Dedifferentiated amniotic fluid mesenchymal stem cell (primary cell): ENCODE data around the gene NCAM1.

Experiments used
- DNase-seq: peaks from one replicate; pipeline ENCODE4 v3.0.0-alpha.2; 2016; ENCODE audit errors: extremely low spot score

NCAM1 gene

GRCh38 chr11:113168354-113169342 lies 207.4 kb downstream of the NCAM1 start:
- DNase-seq: no peak

DNA sequence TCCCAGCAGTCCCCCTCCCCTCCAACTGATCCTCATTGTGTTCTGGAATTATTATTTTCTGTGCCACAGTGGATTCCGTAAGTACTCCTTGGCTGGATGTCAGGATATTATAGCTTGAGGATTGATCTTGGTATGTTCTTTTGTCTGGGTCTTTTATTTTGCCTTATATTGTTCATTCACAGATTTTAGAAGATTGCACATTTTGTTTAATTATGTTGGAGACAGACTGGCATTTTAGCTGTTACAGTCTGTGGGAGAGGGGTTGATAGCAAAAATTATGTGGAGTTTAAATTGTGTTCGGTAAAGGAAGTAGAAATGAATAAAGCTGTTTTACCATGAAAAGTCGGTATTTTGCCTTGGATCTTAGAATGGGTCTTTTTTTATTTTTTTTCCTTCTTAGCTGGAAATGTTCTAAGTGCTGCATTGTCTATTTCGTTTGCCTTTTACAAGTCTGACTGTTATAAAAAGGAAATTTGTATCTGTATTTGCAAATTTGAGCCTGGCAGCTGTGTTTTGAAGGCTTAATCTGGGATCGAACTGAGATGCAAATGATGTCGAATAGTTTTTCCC lies 211.2 kb downstream of the NCAM1 start:
- DNase-seq: no peak

DNA sequence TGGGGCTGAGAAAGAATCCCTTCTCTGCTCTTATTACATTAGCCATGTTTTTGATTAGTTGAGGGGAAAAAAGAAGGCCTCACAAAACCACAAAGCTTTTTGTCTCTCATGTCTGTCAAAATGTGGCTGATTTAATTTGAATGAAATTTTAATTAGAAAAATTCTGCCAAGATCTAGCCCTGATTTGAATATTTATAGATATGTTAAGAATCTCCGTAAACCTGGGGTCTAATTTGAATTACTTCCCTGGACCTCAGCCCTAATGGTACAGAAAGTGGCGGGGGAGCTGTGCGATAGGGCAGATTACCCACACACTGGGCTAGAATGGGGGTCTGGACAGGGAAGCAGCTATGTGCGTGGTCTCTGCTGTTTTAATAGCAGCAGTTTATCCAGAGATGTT lies 211.9 kb downstream of the NCAM1 start:
- no peak for DNase-seq

- DNase-seq: no peak
Observed at GRCh38 chr11:113174882-113175281, 213.7 kb downstream of the NCAM1 start.

GRCh38 chr11:113176599-113177360 lies 215.6 kb downstream of the NCAM1 start:
- peak; percentile 81 for DNase-seq

DNA sequence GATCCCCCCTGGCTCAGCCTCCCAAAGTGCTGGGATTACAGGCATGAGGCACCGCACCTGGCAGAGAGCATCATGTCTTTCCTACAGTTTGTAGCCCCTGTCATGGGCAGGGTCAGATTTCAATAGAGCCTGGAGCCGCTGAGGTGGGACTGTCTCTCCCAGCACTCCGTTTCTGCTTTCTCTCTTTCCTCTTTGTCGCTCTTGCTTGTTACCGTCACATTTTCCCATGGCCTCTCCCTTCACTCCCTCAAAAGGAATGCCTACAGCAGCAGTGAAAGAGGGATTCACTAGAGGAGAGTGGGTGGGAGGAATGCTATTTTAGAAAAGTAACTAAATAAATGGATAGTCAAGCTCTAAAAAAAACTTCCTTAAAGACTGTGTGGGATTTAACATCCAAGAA lies 216.5 kb downstream of the NCAM1 start:
- no peak for DNase-seq

- no peak for DNase-seq
Observed at GRCh38 chr11:113178381-113179070, 217.3 kb downstream of the NCAM1 start.

- no peak for DNase-seq
Observed at GRCh38 chr11:113179181-113179704, 218.0 kb downstream of the NCAM1 start.

GRCh38 chr11:113181094-113181493 lies 219.9 kb downstream of the NCAM1 start:
- no peak for DNase-seq

DNA sequence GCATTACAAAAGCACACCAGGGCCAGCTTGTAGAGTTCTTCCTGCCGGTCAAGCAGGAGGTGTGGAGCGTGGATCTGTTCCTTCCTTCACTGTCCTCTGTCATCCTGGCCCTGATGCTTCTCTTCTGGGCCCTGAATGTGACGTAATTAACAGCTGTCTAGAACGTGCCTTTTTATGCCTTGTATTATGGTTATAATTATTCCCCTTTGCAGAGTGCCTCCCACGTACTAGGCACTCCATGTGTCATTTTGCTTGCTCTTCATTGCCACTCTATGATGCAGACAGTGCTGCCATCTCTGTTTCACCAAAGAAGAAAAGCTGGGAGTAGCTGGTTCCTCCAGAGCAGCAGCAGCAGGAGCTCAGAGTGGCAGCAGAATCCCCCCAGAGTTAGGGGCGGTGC lies 221.1 kb downstream of the NCAM1 start:
- no peak for DNase-seq

GRCh38 chr11:113184498-113184897 lies 223.3 kb downstream of the NCAM1 start:
- peak; percentile 68 for DNase-seq

DNA sequence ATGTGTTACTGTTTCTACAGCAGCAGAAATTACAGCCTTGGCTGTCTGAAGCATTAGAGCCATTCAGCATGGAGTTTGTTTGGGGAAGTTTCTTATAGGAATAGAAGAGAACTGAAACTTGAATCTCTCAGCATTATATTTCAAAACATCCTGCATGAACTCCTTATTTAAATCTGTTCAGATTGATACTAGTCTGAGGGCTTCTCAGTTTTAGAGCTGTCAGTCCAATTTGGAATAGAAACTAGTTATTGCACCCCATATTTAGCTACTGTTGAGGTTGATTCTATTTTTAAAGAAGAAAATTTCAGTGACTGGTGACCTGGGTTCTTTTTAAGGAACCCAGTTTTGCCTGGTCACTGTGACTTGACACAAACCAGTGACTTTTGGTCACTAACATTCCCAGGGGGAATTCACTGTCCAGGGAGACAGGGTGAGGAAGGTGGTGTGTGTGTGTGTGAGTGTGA lies 227.2 kb downstream of the NCAM1 start:
- DNase-seq: no peak

- peak; percentile 87 for DNase-seq
Observed at GRCh38 chr11:113189909-113190667, 228.9 kb downstream of the NCAM1 start.

GRCh38 chr11:113192121-113192925 lies 231.1 kb downstream of the NCAM1 start:
- DNase-seq: no peak

GRCh38 chr11:113193016-113193415 lies 231.8 kb downstream of the NCAM1 start:
- no peak for DNase-seq

- DNase-seq: no peak
Observed at GRCh38 chr11:113193946-113194345, 232.7 kb downstream of the NCAM1 start.

DNA sequence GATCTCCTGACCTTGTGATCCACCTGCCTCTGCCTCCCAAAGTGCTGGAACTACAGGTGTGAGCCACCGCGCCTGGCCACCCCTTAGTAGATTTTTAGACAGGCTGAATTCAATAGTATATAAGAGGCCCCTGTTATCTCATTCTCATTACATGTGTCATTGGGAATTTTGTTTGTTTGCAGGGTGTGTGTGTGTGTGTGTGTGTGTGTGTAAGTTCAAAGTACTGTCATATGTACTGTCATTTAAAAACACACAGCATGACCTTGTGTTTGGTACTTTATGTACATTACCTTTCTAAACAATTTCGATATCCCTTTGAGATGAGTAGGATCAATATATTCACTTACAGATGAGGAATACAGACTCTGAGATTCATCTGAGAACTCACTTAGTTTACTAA lies 234.5 kb downstream of the NCAM1 start:
- DNase-seq: no peak

- DNase-seq: no peak
Observed at GRCh38 chr11:113197446-113197845, 236.2 kb downstream of the NCAM1 start.

DNA sequence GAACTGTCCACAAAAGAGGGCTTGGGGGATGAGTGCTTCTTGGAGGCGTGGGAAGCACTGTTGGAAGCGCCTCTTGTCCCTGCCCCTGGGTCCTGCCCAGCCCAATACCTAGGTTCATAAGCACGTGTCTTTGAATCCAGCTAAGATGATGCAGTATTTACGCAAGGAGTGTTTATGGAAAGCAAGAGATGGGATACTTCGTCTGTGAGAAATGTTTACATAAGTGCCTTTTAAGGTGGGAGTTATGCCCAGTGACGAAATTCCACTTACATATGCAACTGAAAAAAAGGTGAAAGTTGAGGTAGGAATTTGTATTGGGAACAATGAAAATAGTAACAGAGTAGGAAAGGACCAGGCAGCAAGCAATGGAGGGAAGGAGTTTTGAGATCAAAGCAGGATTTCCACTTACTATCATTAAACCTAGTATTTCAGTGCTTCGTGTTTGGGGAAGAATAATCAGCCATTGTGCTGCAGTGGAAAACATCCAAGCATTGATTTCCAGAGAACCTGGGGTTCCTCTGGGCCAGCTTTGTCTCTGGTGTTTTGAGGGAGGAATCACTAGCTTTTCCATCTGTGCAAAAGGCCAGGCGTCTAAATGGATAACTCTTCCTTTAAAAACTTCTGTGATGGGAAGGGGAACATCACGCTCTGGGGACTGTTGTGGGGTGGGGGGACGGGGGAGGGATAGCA lies 237.9 kb downstream of the NCAM1 start:
- no peak for DNase-seq
